ENCODE data around the gene SRSF5. TPM values are rescaled to one million over a fixed set of nuclear protein-coding genes. Genes with fewer than 3 reads are reported as not detected.

Gene SRSF5
- total and polyA plus RNA-seq, 12 donors = 144 to 912 (median 301) TPM

DNA sequence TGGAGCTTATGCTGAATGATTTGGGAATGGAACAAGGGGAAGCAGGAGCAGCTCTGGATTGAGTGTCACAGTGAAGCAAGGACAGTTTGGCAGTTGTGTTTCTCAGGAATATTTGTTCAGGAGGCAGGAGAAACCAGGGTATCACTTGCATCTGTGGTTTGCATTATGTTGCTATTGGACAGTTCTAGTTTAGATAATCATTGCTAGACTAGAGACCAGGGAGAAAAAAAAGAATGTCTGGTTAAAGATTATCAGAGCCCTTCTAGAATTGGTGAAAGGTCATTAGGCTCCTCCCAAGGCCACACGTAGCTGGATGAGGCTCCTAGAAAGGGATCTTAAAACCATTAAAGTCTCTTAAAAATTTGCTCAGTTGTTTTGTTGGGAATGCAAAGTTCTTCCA is 17.0 kb upstream of the SRSF5 start:
- H3K4me3 ChIP-seq = no peak overlapping the region
- WGBS, 4 donors = 39 to 56% (median 53%) methylated on average over 1 of the region's 1 CpG
- intact Hi-C loops (cut with DNase I) = no loop called here

DNA sequence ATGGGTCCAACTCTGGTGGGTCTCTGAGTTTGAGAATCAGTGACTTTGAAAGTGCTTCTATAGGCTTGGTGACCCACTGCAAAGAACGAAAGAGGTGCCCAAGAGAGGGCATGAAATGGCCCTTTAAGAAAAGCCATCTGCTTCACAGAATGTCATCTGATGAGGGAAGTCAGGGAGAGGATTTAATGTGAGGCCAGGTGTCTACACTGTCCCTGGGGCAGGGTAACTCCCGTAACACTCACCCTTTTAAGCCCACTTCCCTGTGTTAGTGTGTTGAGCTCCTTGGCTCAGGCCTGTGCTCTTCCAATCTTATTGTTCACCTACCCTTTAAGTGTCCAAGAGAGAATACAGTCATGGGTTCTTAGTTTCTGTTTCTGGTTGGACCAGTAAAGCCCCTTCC is 16.4 kb upstream of the SRSF5 start:
- WGBS, 4 donors = 93 to 100% (median 96%) methylated on average over 2 of the region's 2 CpGs

More for the DNA sequence above, 17.0 kb upstream of the SRSF5 start:
- no peaks in the 10 kb centered on the region for H3K36me3 ChIP-seq (replicated peaks in 1 of 2)
- TF ChIP-seq POLR2A (IDR thresholded peaks at IDR 0.05) = no peak
- TF ChIP-seq, protein P1, sequence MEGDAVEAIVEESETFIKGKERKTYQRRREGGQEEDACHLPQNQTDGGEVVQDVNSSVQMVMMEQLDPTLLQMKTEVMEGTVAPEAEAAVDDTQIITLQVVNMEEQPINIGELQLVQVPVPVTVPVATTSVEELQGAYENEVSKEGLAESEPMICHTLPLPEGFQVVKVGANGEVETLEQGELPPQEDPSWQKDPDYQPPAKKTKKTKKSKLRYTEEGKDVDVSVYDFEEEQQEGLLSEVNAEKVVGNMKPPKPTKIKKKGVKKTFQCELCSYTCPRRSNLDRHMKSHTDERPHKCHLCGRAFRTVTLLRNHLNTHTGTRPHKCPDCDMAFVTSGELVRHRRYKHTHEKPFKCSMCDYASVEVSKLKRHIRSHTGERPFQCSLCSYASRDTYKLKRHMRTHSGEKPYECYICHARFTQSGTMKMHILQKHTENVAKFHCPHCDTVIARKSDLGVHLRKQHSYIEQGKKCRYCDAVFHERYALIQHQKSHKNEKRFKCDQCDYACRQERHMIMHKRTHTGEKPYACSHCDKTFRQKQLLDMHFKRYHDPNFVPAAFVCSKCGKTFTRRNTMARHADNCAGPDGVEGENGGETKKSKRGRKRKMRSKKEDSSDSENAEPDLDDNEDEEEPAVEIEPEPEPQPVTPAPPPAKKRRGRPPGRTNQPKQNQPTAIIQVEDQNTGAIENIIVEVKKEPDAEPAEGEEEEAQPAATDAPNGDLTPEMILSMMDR (IDR thresholded peaks at IDR 0.05) = no peak
- no peak overlapping the region for H3K27ac ChIP-seq
- H3K27me3 ChIP-seq = no peaks in the 10 kb centered on the region
- no peak for DNase-seq
- no peaks in the 10 kb centered on the region for H3K9me3 ChIP-seq (replicated peaks in 1 of 3)
- no peaks in the 10 kb centered on the region for H3K4me1 ChIP-seq (replicated peaks in 1 of 2)

DNA sequence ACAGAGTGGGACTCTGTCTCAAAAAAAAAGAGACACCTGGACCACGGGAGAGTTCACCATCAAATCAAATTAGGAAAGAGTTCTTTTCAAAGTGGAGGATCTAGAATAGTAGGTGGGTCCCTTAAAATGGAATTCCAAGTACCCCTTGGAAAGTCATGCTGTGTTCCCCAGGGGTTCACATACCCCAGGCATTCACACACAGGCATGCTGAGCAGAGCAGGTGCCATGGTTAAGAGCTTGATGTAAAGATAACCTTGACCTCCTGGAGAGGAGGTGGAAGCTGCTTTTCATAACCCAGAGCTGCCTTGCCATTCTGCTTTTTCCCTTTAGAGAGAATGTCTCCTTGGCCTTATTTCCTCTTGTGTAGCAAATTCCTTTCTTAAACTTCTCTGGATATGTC is 14.2 kb upstream of the SRSF5 start:
- Histone ChIP-seq H3K9me3 (replicated peaks in 1 of 3) (no peaks in the 10 kb centered on the region), H3K27me3 (no peaks in the 10 kb centered on the region), H3K36me3 (replicated peaks in 1 of 2) (no peaks in the 10 kb centered on the region), H3K4me3 (no peak overlapping the region), H3K4me1 (replicated peaks in 1 of 2) (no peaks in the 10 kb centered on the region), H3K27ac (no peak overlapping the region)
- intact Hi-C loops (cut with DNase I) = no loop called here
- TF ChIP-seq, protein P1 (IDR thresholded peaks at IDR 0.05) = no peak
- no peak for TF ChIP-seq POLR2A (IDR thresholded peaks at IDR 0.05)
- no peak for DNase-seq
- WGBS, 4 donors = 56 to 84% (median 66%) methylated on average over 1 of the region's 1 CpG

More for the DNA sequence above, 16.4 kb upstream of the SRSF5 start:
- TF ChIP-seq, protein P1 (IDR thresholded peaks at IDR 0.05) = no peak
- no peak for TF ChIP-seq POLR2A (IDR thresholded peaks at IDR 0.05)
- H3K27ac ChIP-seq = no peak overlapping the region
- H3K9me3 ChIP-seq (replicated peaks in 1 of 3) = no peaks in the 10 kb centered on the region
- no peaks in the 10 kb centered on the region for H3K36me3 ChIP-seq (replicated peaks in 1 of 2)
- H3K4me1 ChIP-seq (replicated peaks in 1 of 2) = no peaks in the 10 kb centered on the region
- intact Hi-C loops (cut with DNase I) = no loop called here
- H3K4me3 ChIP-seq = no peak overlapping the region
- no peaks in the 10 kb centered on the region for H3K27me3 ChIP-seq
- no peak for DNase-seq

DNA sequence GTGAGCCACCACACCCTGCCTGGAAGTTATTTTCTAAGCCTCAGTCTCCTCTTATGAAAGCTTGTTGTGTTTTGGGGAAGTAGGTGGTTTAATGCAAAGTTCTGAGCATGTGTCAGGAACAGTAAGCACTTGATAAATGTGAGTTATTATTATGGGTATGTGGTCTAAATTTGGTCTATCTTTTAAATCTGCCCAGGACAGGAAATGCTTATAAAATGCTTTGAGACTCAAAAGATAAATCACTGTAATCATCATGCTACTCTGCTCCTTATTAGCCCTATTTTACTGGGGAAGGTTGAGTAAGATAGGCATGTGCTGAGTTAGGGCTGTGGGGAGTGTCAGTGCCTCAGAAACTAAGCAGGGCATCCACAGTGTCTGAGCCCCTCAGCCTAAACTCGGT is 13.1 kb upstream of the SRSF5 start:
- WGBS, 4 donors = 70 to 100% (median 85%) methylated on average over 1 of the region's 1 CpG

More for the DNA sequence above, 13.1 kb upstream of the SRSF5 start:
- H3K9me3 ChIP-seq (replicated peaks in 1 of 3) = no peaks in the 10 kb centered on the region
- TF ChIP-seq, protein P1 (IDR thresholded peaks at IDR 0.05) = no peak
- no peak for TF ChIP-seq POLR2A (IDR thresholded peaks at IDR 0.05)
- H3K4me3 ChIP-seq = no peak overlapping the region
- H3K4me1 ChIP-seq (replicated peaks in 1 of 2) = no peaks in the 10 kb centered on the region
- intact Hi-C loops (cut with DNase I) = no loop called here
- no peak for DNase-seq
- H3K27ac ChIP-seq = no peak overlapping the region
- no peaks in the 10 kb centered on the region for H3K36me3 ChIP-seq (replicated peaks in 1 of 2)
- no peaks in the 10 kb centered on the region for H3K27me3 ChIP-seq
